Epithelial cell of proximal tubule (primary cell): ENCODE data around the gene DMD. TPM values are rescaled to one million over a fixed set of nuclear protein-coding genes. Genes with fewer than 3 reads are reported as not detected.

ENCODE experiments used
- DNase-seq: peaks from one replicate; pipeline ENCODE4 v3.0.0-alpha.2; 2011; ENCODE audit warnings: low read depth
- H3K4me3 ChIP-seq: 2 replicates; pipeline ENCODE4 v1.5.1; 2011; ENCODE audit warnings: low read depth, mild to moderate bottlenecking, low read length
- CTCF ChIP-seq: conservative IDR thresholded peaks from 2 replicates; pipeline ENCODE4 v1.5.1; 2012; ENCODE audit warnings: low read depth, mild to moderate bottlenecking, low read length
- total RNA-seq: library from RNA; depleted of rRNA; stranded (reverse); fragments of >200 nt; gene quantifications from 2 replicates; pipeline ENCODE4 v1.2.3, GENCODE V29; 2015

Gene DMD
- total RNA-seq, 1 donor from 2014 or later = 1.3 TPM

- no peak for DNase-seq
- no peak for TF ChIP-seq CTCF
- H3K4me3 ChIP-seq = no peak overlapping the region
These were observed 2113.3 kb downstream of the DMD start for GRCh38 chrX:31098079-31098478.

DNA sequence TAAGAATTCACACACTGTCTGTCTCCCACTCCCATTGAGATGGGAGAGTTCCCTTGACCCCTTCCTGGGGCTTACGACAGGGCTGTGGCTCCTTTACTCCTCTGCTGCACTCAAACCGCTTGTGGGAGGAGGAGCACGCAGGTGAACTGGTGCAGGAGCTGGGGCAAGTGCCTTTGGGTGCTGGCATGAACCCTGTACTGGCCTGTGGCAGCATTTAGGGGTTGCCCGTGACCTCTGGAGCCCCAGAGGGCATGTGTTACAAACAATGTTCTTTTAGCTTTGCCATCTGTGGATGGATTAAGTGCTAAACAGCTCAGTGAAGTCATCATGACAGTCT is 2117.7 kb downstream of the DMD start:
- H3K4me3 ChIP-seq = no peak overlapping the region
- DNase-seq = no peak
- TF ChIP-seq CTCF = no peak

DNA sequence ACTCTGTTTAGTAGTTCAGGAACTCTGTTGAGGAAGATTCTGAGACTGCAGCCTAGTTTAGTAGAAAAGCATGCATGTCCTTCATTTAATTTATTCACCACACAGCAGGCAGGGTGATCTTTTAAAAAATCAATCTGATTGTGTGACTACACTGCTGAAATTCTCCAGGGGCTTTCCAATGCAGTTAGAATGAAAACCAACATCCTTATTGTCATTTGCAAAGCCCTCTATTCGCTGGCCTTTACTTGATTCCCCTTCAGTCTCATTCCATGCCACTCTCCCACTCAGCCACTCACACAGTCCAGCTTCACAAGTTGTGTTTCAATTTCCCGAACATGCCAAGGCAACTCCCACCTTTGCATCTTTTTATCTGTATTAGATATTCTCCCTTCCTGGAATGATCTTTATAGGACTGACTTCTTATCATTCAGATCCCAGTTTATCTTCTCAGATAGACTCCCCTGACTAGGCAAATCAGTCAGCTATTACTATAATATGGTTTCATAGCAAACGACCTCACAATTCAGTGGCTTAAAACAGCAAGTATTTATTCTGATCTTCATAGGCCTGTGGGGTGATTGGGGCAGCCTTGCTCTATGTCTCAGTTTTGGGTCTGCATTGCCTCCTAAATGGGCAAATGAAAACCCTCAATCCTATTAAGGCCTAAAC is 2118.2 kb downstream of the DMD start:
- DNase-seq = no peak
- TF ChIP-seq CTCF = no peak
- no peak overlapping the region for H3K4me3 ChIP-seq

DNA sequence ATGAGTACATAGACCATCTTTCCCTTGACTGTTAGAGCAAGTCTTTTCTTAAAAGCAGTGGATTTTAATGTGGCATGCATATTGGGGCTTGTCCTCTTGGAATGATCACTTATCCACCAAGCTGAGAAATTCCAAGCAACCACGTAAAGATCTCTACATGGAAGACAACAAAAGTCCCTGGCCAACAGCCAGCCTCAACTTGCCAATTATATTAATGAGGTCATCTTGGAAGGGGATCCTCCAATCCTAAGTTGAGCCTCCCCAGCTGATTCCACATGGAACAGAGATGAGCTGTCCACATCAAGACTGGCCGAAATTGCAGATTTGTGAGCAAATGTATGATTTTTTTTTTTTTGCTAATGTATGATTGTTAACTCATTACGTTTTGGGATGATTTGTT is 2118.9 kb downstream of the DMD start:
- no peak overlapping the region for H3K4me3 ChIP-seq
- no peak for DNase-seq
- TF ChIP-seq CTCF = no peak

DNA sequence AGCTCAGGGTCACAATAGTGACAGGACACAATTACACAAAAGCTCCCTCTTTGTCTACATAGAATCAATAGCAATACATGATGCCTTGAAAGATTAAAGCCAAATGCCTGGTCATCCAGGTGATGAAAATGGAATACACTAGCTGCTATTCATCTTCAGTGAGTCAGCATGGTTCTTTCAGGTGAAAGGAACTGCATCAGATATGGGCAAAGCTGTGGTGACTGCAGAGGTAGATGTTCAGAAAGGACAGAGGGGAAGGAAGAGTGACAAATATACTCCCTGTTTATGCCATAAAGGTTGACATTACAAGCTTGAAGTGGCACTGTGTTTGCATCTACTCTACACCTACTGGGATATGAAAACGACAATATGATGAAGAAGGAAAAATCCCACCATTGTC is 2119.5 kb downstream of the DMD start:
- no peak overlapping the region for H3K4me3 ChIP-seq
- DNase-seq = no peak

GRCh38 chrX:31074522-31074921 is 2136.8 kb downstream of the DMD start:
- no peak overlapping the region for H3K4me3 ChIP-seq
- no peak for DNase-seq
- TF ChIP-seq CTCF = no peak

More for the DNA sequence above, 2119.5 kb downstream of the DMD start:
- TF ChIP-seq CTCF = no peak

DNA sequence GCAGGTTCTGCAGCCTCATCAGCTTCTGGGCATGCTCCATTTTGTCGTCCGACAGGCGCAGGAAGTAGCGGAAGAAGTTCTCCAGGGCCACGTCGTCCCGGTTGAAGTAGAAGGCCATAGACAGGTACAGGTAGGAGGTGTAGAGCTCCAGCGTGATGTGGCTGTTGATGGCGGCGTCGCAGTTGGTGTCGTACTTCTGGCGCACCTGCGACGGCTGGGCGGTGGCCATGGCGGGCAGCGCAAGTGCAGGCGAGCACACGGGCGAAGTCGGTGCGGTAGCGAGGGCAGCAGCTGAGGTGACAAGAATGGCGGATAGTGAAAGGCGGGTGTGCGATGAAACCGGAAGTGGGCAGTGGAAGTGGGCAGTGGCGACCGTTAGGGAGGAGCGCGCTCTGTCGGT is 2139.6 kb downstream of the DMD start, which contains the start of gene FTHL17:
Gene FTHL17, minus strand, starts transcription at position 317 of the 400 bp plus-strand sequence. Its CDS starts 88 bp downstream, at position 229.
- no peak for TF ChIP-seq CTCF
- no peak for DNase-seq
- H3K4me3 ChIP-seq = no peak within 1 kb of the TSS
